HFF-Myc (cell line): Measurements from ENCODE around the gene RNF144A.

Experiments
- DNase-seq: peaks from one replicate; pipeline ENCODE4 v3.0.0-alpha.2; 2011; ENCODE audit warnings: low read depth; ENCODE audit errors: extremely low read depth
- H3K4me3 ChIP-seq: replicated peaks from 2 replicates; pipeline ENCODE4 v1.5.1; 2011; ENCODE audit warnings: low read depth, mild to moderate bottlenecking, control low read depth, low read length
- CTCF ChIP-seq: IDR thresholded peaks from 2 replicates; pipeline ENCODE4 v1.5.1; 2012; ENCODE audit warnings: mild to moderate bottlenecking, low read depth, low read length, control low read depth; ENCODE audit errors: missing control alignments

Gene RNF144A

GRCh38 chr2:6948677-6949351 is 31.6 kb downstream of the RNF144A start:
- no peak for TF ChIP-seq CTCF
- no peak for DNase-seq
- no peak overlapping the region for H3K4me3 ChIP-seq

GRCh38 chr2:6951046-6951445 is 33.8 kb downstream of the RNF144A start:
- no peak for DNase-seq
- no peak overlapping the region for H3K4me3 ChIP-seq
- TF ChIP-seq CTCF = no peak

GRCh38 chr2:6952101-6952500 is 34.9 kb downstream of the RNF144A start:
- TF ChIP-seq CTCF = no peak
- H3K4me3 ChIP-seq = no peak overlapping the region
- DNase-seq = no peak

- no peak overlapping the region for H3K4me3 ChIP-seq
- TF ChIP-seq CTCF = no peak
- DNase-seq = no peak
Measured at GRCh38 chr2:6954586-6954985, 37.4 kb downstream of the RNF144A start.

DNA sequence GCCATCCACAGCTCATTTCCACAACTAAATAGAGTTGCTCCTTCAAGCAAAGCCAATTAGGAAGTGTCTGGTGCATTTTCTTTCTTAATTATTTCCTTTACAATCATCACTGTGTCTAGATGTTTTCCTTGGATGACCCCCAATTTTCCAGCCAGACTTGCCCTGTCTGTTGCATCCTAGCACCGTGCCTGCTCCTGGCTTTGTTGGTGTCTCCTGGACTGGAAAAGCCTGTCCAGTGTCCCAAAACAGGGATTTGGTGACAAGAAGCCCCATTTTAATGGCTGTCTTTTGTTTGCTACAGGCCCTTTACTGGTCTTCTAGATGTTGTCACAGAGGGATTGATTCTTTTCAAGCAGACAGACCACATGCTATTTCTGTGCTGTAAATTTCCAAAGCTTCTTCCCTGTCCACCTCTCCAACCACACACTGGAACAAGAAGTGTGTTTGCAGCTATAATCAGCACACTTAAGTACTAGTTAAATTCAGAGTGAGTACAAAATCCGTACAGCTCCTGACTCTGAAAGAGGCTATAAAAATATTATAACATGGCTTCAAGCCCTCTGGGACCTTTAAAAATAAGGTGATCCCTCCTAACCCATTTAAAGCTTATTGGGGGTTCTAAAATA is 38.4 kb downstream of the RNF144A start:
- no peak for DNase-seq
- TF ChIP-seq CTCF = no peak
- no peak overlapping the region for H3K4me3 ChIP-seq

DNA sequence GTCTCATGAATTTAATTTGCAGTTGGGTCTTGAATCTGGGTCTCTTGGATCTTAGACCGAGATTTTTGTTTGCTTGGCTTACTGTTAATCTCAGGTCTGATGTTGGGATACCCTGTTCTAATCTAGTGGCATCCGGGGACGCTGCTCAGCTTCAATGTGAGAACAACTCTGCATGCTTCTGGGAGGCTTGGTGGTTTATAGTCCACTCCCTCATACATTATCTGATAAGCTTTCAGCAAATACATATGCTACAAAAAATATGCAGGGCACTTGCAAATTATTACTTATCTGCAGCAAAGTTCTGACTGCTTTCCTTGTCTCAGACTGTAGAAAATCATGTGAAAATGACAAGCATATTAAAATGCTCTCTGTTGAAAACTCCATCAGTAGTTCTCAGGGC is 39.4 kb downstream of the RNF144A start:
- no peak for TF ChIP-seq CTCF
- H3K4me3 ChIP-seq = no peak overlapping the region
- no peak for DNase-seq
